DOHH2 (cell line): Measurements from ENCODE around the gene GLRX.

Source experiments
- H3F3A ChIP-seq: fragments of 200-600 bp; sonication (generic), shearing (Covaris generic); 2 replicates; pipeline ENCODE4 v1.6.0; 2016; ENCODE audit warnings: antibody characterized with exemption, mild to moderate bottlenecking; ENCODE audit not compliant: control insufficient read depth, insufficient read depth
- H3K27ac ChIP-seq: fragments of 200-600 bp; sonication (generic); 2 replicates; pipeline ENCODE4 v1.5.1; 2014; ENCODE audit warnings: low read depth, mild to moderate bottlenecking, low read length, moderate library complexity
- H3K27me3 ChIP-seq: fragments of 200-600 bp; sonication (generic); 2 replicates; pipeline ENCODE4 v1.6.1; 2014; ENCODE audit warnings: mild to moderate bottlenecking, low read length, mixed read lengths; ENCODE audit not compliant: control insufficient read depth
- H3K36me3 ChIP-seq: fragments of 200-600 bp; sonication (generic); 2 replicates; pipeline ENCODE4 v1.6.1; 2014; ENCODE audit warnings: mild to moderate bottlenecking, low read length, moderate library complexity, mixed read lengths; ENCODE audit not compliant: control insufficient read depth
- H3K4me1 ChIP-seq: fragments of 200-600 bp; sonication (generic); 2 replicates; pipeline ENCODE4 v1.6.1; 2014; ENCODE audit warnings: mild to moderate bottlenecking, low read length, mixed read lengths; ENCODE audit not compliant: control insufficient read depth
- H3K4me2 ChIP-seq: fragments of 200-600 bp; sonication (generic); 2 replicates; pipeline ENCODE4 v1.6.0; 2014; ENCODE audit warnings: mild to moderate bottlenecking, low read length, moderate library complexity
- H3K4me3 ChIP-seq: fragments of 200-600 bp; sonication (generic); 2 replicates; pipeline ENCODE4 v1.5.1; 2014; ENCODE audit warnings: mild to moderate bottlenecking, low read length, mixed read lengths
- H3K79me2 ChIP-seq: fragments of 200-600 bp; sonication (generic); 2 replicates; pipeline ENCODE4 v1.6.1; 2014; ENCODE audit warnings: mild to moderate bottlenecking, low read length, mixed read lengths; ENCODE audit not compliant: control insufficient read depth
- H3K9me2 ChIP-seq: fragments of 200-600 bp; sonication (generic); replicated peaks from 2 replicates; pipeline ENCODE4 v1.6.1; 2014; ENCODE audit warnings: mild to moderate bottlenecking, low read length, mixed read lengths; ENCODE audit not compliant: control insufficient read depth
- H3K9me3 ChIP-seq: fragments of 200-600 bp; sonication (generic); 2 replicates; pipeline ENCODE4 v1.6.1; 2014; ENCODE audit warnings: antibody characterized with exemption, low read length, mixed read lengths; ENCODE audit not compliant: control insufficient read depth, insufficient read depth
- H4K20me1 ChIP-seq: fragments of 200-600 bp; sonication (generic); 2 replicates; pipeline ENCODE4 v1.6.0; 2014; ENCODE audit warnings: low read depth, mild to moderate bottlenecking, antibody characterized with exemption, low read length, moderate library complexity; ENCODE audit not compliant: control insufficient read depth, insufficient read depth
- EZH2phosphoT487 ChIP-seq: fragments of 200-600 bp; sonication (generic); IDR thresholded peaks from 2 replicates; pipeline ENCODE4 v1.6.1; 2017; ENCODE audit warnings: borderline replicate concordance, mild to moderate bottlenecking, antibody characterized with exemption, low read length, moderate library complexity, mixed read lengths
- TF ChIP-seq, protein P1 (sequence below): fragments of 200-600 bp; sonication (generic); IDR thresholded peaks from one replicate; pipeline ENCODE4 v1.5.1; 2014; ENCODE audit warnings: antibody characterized with exemption, mild to moderate bottlenecking, low read depth, low read length; ENCODE audit not compliant: poor library complexity, severe bottlenecking

GLRX gene

DNA sequence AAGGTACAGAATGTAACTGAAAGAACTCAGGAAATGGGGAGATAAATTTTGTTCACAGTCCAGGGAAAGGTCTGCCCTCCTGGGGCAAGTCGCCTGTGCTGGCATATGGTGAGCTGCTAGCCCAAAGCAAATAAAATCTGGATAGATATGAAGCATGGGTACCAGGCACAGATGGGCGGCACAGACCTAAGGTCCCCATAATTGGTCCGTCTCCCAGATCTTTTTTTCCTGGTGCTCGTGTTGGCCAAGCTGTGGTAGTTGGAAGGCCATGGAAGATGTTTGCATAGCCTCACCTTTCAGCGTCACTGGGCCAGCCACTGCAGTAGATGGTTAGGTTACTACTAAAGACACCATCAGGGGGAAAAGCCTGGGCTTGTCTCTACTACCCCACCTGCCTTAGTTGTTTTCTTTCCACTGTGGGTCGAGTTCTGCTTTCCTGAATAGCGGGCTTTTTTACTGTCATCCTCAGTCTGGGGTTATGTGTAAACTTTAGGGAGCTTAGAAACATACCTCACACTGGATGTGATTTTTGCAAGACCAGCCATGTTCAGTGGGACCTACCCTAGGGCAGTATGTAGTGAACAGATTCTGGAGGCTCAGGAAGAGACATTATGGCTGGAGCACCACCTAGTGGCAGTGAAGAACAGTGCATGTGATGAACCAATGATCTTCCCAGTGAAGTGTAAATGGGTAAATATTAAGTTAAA lies 24.2 kb upstream of the GLRX start:
- Histone ChIP-seq H3K4me3 (no peak overlapping the region), H3K4me2 (no peak overlapping the region), H3K27me3 (0 out of 2 replicates have a peak, but pooled peaks cover 8% of the 10 kb centered on the region), H3K9me2 (no peaks in the 10 kb centered on the region), H3K27ac (no peak overlapping the region), H4K20me1 (no peaks in the 10 kb centered on the region), H3K36me3 (no peaks in the 10 kb centered on the region), H3K79me2 (no peaks in the 10 kb centered on the region), H3F3A (no peaks in the 10 kb centered on the region), H3K4me1 (peaks cover 7% of the 10 kb centered on the region), H3K9me3 (no peaks in the 10 kb centered on the region)
- no peak for TF ChIP-seq EZH2phosphoT487
- TF ChIP-seq, protein P1, sequence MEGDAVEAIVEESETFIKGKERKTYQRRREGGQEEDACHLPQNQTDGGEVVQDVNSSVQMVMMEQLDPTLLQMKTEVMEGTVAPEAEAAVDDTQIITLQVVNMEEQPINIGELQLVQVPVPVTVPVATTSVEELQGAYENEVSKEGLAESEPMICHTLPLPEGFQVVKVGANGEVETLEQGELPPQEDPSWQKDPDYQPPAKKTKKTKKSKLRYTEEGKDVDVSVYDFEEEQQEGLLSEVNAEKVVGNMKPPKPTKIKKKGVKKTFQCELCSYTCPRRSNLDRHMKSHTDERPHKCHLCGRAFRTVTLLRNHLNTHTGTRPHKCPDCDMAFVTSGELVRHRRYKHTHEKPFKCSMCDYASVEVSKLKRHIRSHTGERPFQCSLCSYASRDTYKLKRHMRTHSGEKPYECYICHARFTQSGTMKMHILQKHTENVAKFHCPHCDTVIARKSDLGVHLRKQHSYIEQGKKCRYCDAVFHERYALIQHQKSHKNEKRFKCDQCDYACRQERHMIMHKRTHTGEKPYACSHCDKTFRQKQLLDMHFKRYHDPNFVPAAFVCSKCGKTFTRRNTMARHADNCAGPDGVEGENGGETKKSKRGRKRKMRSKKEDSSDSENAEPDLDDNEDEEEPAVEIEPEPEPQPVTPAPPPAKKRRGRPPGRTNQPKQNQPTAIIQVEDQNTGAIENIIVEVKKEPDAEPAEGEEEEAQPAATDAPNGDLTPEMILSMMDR, result peak; percentile 94

DNA sequence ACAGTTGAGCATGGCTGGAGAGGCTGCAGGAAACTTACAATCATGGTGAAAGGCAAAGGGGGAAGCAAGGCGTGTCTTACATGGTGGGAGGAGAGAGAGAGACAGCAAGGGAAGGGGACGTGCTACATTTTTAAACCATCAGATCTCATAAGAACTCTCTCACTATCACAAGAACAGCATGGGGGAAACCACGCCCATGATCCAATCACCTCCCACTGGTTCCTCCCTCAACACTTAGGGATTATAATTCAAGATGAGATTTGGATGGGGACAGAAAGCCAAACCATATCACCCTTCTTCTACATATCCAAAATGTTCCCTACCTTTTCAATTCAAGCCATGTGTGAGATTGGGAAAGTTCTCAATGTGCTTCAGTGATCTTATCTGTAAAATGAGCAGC lies 22.9 kb upstream of the GLRX start:
- Histone ChIP-seq H3K9me2 (no peaks in the 10 kb centered on the region), H3K79me2 (no peaks in the 10 kb centered on the region), H3K4me3 (no peak overlapping the region), H3K36me3 (no peaks in the 10 kb centered on the region), H3K9me3 (no peaks in the 10 kb centered on the region), H3K4me2 (no peak overlapping the region), H3K4me1 (peaks cover 7% of the 10 kb centered on the region), H3F3A (no peaks in the 10 kb centered on the region), H3K27me3 (0 out of 2 replicates have a peak, but pooled peaks cover 8% of the 10 kb centered on the region), H4K20me1 (no peaks in the 10 kb centered on the region), H3K27ac (no peak overlapping the region)
- no peak for TF ChIP-seq EZH2phosphoT487
- TF ChIP-seq, protein P1, result no peak

DNA sequence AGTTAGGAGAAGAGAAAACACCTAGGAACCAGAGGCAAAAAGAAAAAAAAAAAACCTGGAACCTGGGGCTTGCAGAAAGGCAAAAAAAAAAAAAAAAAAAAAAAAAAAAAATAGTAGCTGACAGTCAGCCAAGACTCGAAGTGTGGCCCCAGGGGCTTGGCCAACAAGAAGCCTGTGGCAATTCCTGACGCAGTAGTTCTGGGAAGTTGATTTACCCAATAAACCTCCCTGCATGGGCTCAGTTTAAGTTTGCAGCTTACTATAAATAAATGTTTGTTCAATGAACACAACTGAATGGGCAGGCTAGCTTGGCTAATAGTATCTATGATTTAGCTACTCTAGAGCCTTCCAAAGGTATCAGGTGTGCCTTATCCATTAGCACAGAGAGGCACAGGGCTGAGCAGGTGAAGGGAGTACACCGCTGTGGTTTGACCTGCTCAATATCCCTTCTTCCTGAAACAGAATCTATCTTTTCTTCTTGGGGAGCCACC lies 21.3 kb upstream of the GLRX start:
- peaks cover 10% of the 10 kb centered on the region for H3K4me1 ChIP-seq
- no peaks in the 10 kb centered on the region for H3K9me2 ChIP-seq
- H3K79me2 ChIP-seq, result no peaks in the 10 kb centered on the region
- no peaks in the 10 kb centered on the region for H3K9me3 ChIP-seq
- H3K36me3 ChIP-seq, result no peaks in the 10 kb centered on the region
- TF ChIP-seq, protein P1, result no peak
- no peak for TF ChIP-seq EZH2phosphoT487
- H3K4me2 ChIP-seq, result no peak overlapping the region
- no peak overlapping the region for H3K4me3 ChIP-seq
- 0 out of 2 replicates have a peak, but pooled peaks cover 8% of the 10 kb centered on the region for H3K27me3 ChIP-seq
- no peaks in the 10 kb centered on the region for H3F3A ChIP-seq
- H4K20me1 ChIP-seq, result no peaks in the 10 kb centered on the region
- H3K27ac ChIP-seq, result no peak overlapping the region
